IMR-90 (cell line): ENCODE data around the gene HRH1.
A peak's percentile ranks its signal among the peaks of the same experiment; 100 is the strongest.

ENCODE experiments used
- BHLHE40 ChIP-seq: fragments of 150-350 bp; IDR thresholded peaks from 2 replicates; pipeline ENCODE4 v1.6.1; 2016; ENCODE audit warnings: mild to moderate bottlenecking, low read depth, low read length
- MAFK ChIP-seq: IDR thresholded peaks from 2 replicates; pipeline ENCODE4 v1.6.1; 2012; ENCODE audit warnings: low read depth, low read length, improper control_type of control experiment
- MAZ ChIP-seq: IDR thresholded peaks from 2 replicates; pipeline ENCODE4 v1.6.1; 2012; ENCODE audit warnings: low read depth, mild to moderate bottlenecking, low read length, improper control_type of control experiment, moderate library complexity, borderline replicate concordance
- MXI1 ChIP-seq: IDR thresholded peaks from 2 replicates; pipeline ENCODE4 v1.6.1; 2012; ENCODE audit warnings: low read depth, mild to moderate bottlenecking, low read length, moderate library complexity, borderline replicate concordance
- POLR2A ChIP-seq: IDR thresholded peaks from 2 replicates; pipeline ENCODE4 v1.6.1; 2012; ENCODE audit warnings: mild to moderate bottlenecking, low read depth, low read length
- RAD21 ChIP-seq: IDR thresholded peaks from 2 replicates; pipeline ENCODE4 v1.6.1; 2012; ENCODE audit warnings: low read length, improper control_type of control experiment
- RCOR1 ChIP-seq: IDR thresholded peaks from 2 replicates; pipeline ENCODE4 v1.6.1; 2012; ENCODE audit warnings: mild to moderate bottlenecking, low read length, improper control_type of control experiment; ENCODE audit not compliant: insufficient replicate concordance
- RFX5 ChIP-seq: IDR thresholded peaks from 2 replicates; pipeline ENCODE4 v1.8.0; 2012; ENCODE audit warnings: low read depth, mild to moderate bottlenecking, low read length, moderate library complexity
- SMC3 ChIP-seq: fragments of 150-350 bp; IDR thresholded peaks from 2 replicates; pipeline ENCODE4 v1.6.1; 2016; ENCODE audit warnings: low read depth, mild to moderate bottlenecking, antibody characterized with exemption, low read length, moderate library complexity
- TF ChIP-seq, protein P1 (sequence below): conservative IDR thresholded peaks from 2 replicates; pipeline ENCODE4 v1.5.1; 2012; ENCODE audit warnings: mild to moderate bottlenecking, low read depth, low read length, improper control_type of control experiment
- TF ChIP-seq, protein P2 (sequence below): fragments of 150-350 bp; IDR thresholded peaks from 2 replicates; pipeline ENCODE4 v1.6.1; 2017; ENCODE audit warnings: mild to moderate bottlenecking, antibody characterized with exemption, low read length, low read depth

DNA sequence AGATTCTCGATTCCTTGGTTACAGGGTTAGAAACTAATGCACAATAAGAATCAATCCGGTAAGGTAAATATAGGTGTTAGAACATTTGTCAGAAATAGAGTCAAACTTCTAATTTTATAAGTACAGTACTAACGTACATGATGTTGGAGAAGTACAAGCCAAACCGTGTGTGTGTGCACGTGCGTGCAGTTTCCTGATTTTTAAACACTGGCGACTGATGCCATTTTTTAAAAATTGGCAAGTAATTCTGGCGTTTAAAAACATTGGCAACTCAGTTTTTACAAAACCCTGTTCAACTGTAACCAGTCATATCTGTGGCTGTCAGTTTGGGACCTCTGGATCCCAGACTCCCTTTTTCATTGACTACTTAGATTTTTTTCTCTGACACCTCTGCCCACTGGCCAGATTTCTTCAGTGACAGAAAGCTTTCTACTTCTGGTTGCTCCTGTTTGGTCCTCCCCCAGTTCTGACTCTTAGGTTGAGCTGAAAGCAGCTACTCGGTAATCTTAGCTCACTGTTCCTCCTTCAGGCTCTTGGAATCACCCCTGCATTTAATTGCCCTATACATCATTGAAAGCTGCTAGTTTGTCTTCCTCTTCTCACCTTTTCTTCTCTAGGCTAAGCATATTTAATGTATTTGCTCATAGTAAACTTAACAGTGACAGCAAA is 118.7 kb downstream of the HRH1 start:
- no peak for TF ChIP-seq POLR2A
- TF ChIP-seq, protein P1, sequence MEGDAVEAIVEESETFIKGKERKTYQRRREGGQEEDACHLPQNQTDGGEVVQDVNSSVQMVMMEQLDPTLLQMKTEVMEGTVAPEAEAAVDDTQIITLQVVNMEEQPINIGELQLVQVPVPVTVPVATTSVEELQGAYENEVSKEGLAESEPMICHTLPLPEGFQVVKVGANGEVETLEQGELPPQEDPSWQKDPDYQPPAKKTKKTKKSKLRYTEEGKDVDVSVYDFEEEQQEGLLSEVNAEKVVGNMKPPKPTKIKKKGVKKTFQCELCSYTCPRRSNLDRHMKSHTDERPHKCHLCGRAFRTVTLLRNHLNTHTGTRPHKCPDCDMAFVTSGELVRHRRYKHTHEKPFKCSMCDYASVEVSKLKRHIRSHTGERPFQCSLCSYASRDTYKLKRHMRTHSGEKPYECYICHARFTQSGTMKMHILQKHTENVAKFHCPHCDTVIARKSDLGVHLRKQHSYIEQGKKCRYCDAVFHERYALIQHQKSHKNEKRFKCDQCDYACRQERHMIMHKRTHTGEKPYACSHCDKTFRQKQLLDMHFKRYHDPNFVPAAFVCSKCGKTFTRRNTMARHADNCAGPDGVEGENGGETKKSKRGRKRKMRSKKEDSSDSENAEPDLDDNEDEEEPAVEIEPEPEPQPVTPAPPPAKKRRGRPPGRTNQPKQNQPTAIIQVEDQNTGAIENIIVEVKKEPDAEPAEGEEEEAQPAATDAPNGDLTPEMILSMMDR: no peak
- TF ChIP-seq RFX5: no peak
- TF ChIP-seq, protein P2, sequence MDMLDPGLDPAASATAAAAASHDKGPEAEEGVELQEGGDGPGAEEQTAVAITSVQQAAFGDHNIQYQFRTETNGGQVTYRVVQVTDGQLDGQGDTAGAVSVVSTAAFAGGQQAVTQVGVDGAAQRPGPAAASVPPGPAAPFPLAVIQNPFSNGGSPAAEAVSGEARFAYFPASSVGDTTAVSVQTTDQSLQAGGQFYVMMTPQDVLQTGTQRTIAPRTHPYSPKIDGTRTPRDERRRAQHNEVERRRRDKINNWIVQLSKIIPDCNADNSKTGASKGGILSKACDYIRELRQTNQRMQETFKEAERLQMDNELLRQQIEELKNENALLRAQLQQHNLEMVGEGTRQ: no peak
- TF ChIP-seq MAFK: no peak
- no peak for TF ChIP-seq SMC3
- no peak for TF ChIP-seq RAD21
- TF ChIP-seq MXI1: no peak
- TF ChIP-seq RCOR1: no peak
- TF ChIP-seq BHLHE40: peak; percentile 53
- TF ChIP-seq MAZ: no peak
